Tibial artery (tissue), 4 donors: ENCODE data around the gene WBP4.
"Not testable (repeated sequence)": the region's sequence is repeated elsewhere in the genome, so short reads cannot be mapped to it uniquely, and the experiment has no call there.

Experiments used
- DNase-seq, 2 donors: peaks; one replicate each; pipeline ENCODE4 v3.0.0-alpha.2; 2019
- H3K27ac ChIP-seq, 2 donors: fragments of 200-600 bp; sonication (generic) in 1 of 2; 1 replicate in 1 of 2; 2 replicates in 1 of 2; pipeline ENCODE4 v1.5.1; 2018 to 2019; ENCODE audit warnings: mild to moderate bottlenecking in 1 of 2
- H3K27me3 ChIP-seq, 2 donors: fragments of 200-600 bp; sonication (generic) in 1 of 2; one replicate each; pipeline versions ENCODE4 v1.5.1 to v1.6.0; 2016 to 2019
- H3K36me3 ChIP-seq, 3 donors: fragments of 200-600 bp; sonication (generic) in 2 of 3; one replicate each; pipeline ENCODE4 v1.5.1; 2016 to 2019; ENCODE audit warnings: mild to moderate bottlenecking in 2 of 3
- H3K4me1 ChIP-seq, 4 donors: fragments of 200-600 bp; sonication (generic) in 2 of 4; 1 replicate in 3 of 4; 2 replicates in 1 of 4; pipeline ENCODE4 v1.5.1; 2016 to 2019
- H3K4me3 ChIP-seq, 2 donors: fragments of 200-600 bp; sonication (generic) in 1 of 2; 1 replicate in 1 of 2; 2 replicates in 1 of 2; pipeline ENCODE4 v1.5.1; 2018 to 2019; ENCODE audit warnings: mild to moderate bottlenecking in 2 of 2
- H3K9me3 ChIP-seq, 3 donors: fragments of 200-600 bp; sonication (generic) in 1 of 3; one replicate each; pipeline ENCODE4 v1.5.1; 2016 to 2019
- CTCF ChIP-seq, 2 experiments: fragments of 200-600 bp in 1 of 2; fragments of 450-650 bp in 1 of 2; IDR thresholded peaks; one replicate each; pipeline ENCODE4 v1.5.1; 2017 to 2019; ENCODE audit warnings: antibody characterized with exemption in 2 of 2, mild to moderate bottlenecking in 1 of 2, moderate library complexity in 1 of 2
- intact Hi-C: fragments of 100-400 bp; cut with DNase I; formaldehyde crosslinking; loops from one replicate; pipeline ENCODE4 v1.15.0; 2023; ENCODE audit warnings: low total_unique reads

The WBP4 gene

DNA sequence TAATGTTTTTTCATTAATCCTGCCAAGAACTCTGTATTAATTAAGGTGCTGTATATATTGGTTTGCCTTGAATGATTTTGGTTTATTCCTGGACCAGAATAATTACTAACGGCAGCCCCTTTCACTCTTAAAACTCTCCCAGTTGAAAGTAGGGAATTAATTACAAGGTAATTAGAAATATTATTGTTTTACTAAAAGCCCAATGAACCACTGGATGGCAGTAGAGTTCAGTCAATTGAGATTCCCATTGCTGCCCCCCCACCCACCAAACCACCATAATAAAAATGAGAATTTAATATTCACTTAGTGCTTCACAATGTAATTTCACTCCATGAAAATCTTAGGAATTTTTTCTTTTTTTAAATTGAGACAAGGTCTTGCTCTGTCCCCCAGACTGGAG lies 13.7 kb downstream of the WBP4 start:
- Histone ChIP-seq H3K27me3 (no peaks in the 10 kb centered on the region), H3K4me1 (no peaks in the 10 kb centered on the region), H3K27ac (no peak overlapping the region), H3K9me3 (no peaks in the 10 kb centered on the region), H3K4me3 (no peak overlapping the region), H3K36me3 (peaks cover 71 to 97% (median 87%) of the 10 kb centered on the region in 3 donors)
- intact Hi-C loops = no loop called here
- peak; percentile 29 to 41 for TF ChIP-seq CTCF (IDR thresholded peaks at IDR 0.05)
- DNase-seq = no peak

GRCh38 chr13:41075485-41075884 lies 14.2 kb downstream of the WBP4 start:
- no peak overlapping the region for H3K27ac ChIP-seq
- no peak for DNase-seq
- intact Hi-C loops = no loop called here
- H3K36me3 ChIP-seq = peaks cover 69 to 94% (median 83%) of the 10 kb centered on the region in 3 donors
- H3K4me1 ChIP-seq = no peaks in the 10 kb centered on the region
- no peaks in the 10 kb centered on the region for H3K9me3 ChIP-seq
- no peak overlapping the region for H3K4me3 ChIP-seq
- TF ChIP-seq CTCF (IDR thresholded peaks at IDR 0.05) = no peak
- H3K27me3 ChIP-seq = no peaks in the 10 kb centered on the region

GRCh38 chr13:41077475-41077874 lies 16.2 kb downstream of the WBP4 start:
- peaks cover 67 to 93% (median 71%) of the 10 kb centered on the region in 3 donors for H3K36me3 ChIP-seq
- H3K27me3 ChIP-seq = no peaks in the 10 kb centered on the region
- no peak for TF ChIP-seq CTCF (IDR thresholded peaks at IDR 0.05)
- no peak overlapping the region for H3K4me3 ChIP-seq
- no peaks in the 10 kb centered on the region for H3K9me3 ChIP-seq
- DNase-seq = no peak
- intact Hi-C loops = no loop called here
- H3K4me1 ChIP-seq = no peaks in the 10 kb centered on the region
- H3K27ac ChIP-seq = no peak overlapping the region

DNA sequence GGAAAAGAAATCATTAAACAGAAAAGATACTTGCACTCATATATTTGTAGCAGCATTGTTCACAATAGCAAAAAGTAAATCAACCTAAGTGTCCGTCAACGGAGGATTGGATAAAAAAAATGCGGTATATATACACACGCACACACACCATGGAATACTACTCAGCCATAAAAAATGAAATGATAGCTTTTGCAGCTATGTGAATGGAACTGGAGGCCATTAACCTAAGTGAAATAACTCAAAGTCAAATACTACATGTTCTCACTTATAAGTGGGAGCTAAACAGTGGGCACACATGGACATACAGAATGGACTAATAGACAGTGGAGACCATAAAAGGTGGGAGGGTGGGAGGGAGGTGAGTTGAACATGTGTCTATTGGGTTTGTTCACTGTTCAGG lies 18.4 kb downstream of the WBP4 start:
- peaks cover 62 to 84% (median 63%) of the 10 kb centered on the region in 3 donors for H3K36me3 ChIP-seq
- H3K4me3 ChIP-seq = no peak overlapping the region
- H3K4me1 ChIP-seq = no peaks in the 10 kb centered on the region
- DNase-seq = no peak
- H3K9me3 ChIP-seq = no peaks in the 10 kb centered on the region
- H3K27ac ChIP-seq = no peak overlapping the region
- TF ChIP-seq CTCF (IDR thresholded peaks at IDR 0.05) = no peak
- intact Hi-C loops = no loop called here
- H3K27me3 ChIP-seq = no peaks in the 10 kb centered on the region

DNA sequence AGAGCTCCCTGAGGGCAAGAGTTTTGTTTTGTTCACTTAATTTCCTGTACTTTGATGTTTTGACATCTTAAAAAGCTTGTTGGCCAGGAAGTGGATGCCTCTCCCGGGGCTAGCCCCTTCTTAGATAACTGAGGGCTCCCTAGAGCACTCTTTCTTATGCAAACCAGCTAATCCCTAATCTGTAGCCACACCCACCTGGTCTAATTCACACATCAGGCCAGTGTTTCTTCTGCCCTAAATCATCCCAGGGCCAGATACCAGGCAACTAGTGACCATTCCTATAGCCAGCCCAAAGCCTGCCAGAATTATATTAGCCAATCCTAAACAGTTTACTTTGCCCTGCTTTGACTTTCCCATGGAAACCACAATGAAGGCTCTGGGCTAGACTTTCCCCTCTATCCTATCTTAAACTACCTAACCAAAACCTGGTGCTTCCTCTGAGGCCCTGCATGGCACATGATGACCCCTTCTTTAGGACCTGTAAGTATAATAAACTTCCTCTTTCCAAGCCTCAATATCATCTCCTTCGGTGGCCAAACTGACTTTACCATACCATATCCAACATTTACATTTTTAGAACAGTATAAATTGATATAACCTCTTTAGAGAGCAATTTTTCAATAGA lies 24.8 kb downstream of the WBP4 start:
- Histone ChIP-seq H3K27ac (no peak overlapping the region), H3K27me3 (no peaks in the 10 kb centered on the region), H3K9me3 (no peaks in the 10 kb centered on the region), H3K36me3 (peaks cover 18 to 35% (median 28%) of the 10 kb centered on the region in 3 donors), H3K4me3 (no peak overlapping the region), H3K4me1 (peaks cover 0 to 4% (median 0%) of the 10 kb centered on the region in 4 donors)
- no peak for DNase-seq
- no peak for TF ChIP-seq CTCF (IDR thresholded peaks at IDR 0.05)
- intact Hi-C loops = no loop called here

DNA sequence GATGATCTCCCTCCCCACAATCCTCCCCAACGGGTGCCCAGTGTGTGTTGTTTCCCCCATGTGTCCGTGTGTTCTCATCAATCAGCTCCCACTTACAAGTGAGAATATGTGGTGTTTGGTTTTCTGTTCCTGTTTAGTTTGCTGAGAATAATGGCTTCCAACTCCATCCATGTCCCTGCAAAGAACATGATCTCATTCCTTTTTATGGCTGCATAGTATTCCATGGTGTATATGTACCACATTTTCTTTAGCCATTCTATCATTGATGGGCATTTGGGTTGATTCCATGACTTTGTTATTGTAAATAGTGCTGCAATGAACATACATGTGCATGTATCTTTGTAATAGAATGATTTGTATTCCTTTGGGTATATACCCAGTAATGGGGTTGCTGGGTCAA lies 34.4 kb downstream of the WBP4 start:
- H3K4me1 ChIP-seq, H3K27me3 ChIP-seq, intact Hi-C loops, H3K36me3 ChIP-seq, H3K4me3 ChIP-seq, DNase-seq, H3K9me3 ChIP-seq, H3K27ac ChIP-seq: not testable (repeated sequence)
